ENCODE measurements around the gene PLEKHM3.

PLEKHM3 gene

DNA sequence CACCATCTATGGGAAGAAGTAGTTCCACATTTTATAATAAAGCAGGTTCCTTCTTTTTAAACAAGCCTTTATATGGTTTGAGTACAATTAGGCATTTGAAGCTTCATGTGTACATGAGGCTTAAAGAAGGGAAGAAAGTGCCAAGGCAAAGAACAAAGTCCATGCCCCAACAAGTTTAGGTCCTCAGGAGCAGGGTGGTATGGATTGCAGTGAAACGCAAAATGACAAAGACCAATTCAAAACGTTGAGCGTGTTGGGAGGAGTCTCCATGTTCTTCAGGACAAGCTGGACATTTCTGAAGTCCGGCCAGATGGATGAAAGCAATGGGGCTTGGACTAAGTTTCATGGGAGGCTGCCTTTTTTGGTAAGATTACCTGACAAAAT lies 176.8 kb downstream of the PLEKHM3 start:
- no peak for DNase-seq

DNA sequence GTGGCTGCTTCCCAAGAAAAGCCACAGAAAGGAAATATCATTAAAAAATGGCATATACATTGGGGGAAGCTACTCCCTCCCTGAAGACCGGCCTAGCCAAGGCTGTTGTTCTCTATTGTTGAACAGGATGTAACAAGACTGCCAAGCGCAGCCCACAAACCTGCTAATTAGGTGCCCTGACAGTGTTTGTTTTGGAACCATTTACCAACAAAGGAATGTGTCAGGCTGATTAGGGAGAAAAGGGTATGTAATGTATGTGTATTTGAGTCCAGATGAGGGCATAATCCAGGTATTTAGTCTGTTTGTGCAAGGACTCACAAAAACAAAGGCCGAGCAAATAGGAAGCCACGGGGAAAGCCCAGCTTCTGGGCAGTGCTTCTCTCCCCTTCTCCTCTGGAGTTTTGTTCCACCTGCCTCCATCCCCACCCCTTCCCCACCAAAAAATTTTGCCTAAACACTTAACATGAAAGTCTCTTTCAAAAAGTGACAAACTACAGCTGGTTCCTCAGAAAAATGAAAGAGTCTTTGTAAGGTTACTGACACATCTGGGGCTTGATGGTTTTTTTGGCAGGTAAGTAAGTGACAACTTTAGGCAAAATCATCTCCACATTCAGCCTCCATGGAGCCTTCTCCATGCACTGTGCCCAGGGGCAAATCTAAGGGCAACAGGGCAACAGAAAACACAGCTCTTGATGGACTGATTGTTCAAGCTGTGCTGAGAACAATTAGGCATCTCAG lies 177.4 kb downstream of the PLEKHM3 start:
- DNase-seq = no peak

DNA sequence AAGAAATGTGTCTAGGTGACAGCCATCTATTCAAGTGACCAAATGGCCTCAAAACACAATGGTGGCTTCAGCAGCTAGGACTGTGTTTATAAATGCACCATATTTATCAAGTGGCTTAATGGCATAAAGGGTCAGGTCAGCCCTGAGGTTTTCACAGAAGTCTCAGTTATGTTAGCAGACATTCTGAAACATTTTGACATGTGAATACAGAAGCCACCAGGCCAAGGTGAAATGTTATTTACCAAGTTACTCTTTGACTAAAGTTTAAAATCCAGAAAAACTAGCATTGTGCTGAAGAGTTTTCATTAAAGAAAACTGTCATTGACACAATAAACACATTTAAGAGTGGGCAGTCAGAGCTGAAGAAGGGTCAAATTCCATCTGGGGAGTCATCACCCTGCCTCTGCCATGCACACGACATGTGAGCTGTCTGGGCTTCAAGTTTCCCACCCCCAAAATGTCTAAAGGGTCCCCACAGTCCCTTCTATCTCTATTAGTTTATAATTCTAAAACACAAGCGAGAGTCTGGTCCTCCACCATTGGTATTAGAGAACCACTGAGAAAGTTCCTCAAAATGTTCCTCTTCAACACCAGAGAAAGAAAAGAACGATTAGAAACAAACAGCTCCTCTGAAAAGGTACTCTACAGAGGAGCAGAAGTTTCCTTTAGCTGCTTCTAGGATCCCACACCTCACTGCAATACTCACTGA lies 178.1 kb downstream of the PLEKHM3 start:
- DNase-seq = no peak

DNA sequence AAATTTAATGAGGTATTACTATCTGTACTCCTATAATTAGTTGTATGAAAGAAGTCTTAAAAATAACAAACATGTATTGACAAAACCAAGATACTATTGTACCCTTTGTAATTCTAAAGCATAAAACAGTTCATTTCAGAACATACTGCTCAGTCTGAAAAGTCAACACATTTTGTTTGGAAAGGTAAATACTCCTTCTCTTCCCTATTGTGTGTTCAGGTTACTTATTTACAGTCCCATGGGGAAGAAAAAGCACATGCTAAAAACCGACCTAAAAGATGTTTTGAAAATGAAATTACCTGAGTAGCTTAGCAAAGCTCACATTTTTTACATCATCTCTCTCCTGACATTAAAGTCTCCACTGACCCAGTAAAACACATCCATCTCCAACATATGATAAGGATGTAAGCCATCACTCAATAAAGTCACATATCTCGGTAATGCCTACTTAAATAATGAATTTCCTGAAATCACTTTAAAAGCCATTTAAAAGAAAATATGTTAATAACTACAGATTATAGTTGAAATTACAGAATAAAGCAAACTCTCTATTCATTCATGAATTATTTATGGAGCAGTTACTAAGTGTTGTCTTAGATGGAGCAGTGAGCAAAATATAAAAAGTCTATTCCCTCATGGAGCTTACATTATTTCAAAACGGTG lies 180.0 kb downstream of the PLEKHM3 start:
- DNase-seq = peak in 1 of 2 experiments; percentile 7

DNA sequence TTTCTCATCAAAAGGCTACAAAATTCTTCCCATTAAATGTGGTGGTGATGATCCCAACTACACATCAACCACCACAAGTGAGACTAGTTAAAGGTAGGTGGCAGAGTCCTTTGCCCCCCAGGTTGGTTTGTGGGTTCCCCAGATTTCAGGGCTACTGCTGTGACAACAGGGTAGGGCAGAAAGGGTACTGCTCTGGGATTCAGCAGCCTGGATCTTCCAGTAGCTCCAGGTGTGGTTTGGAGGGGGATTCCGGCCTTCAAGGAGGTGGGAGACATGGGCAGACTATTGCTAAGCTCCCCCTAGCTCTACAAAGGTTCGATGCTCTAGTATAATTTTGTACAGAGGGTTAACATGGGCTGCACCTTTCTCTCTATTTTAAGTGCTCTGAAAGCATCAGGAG lies 180.7 kb downstream of the PLEKHM3 start:
- no peak for DNase-seq

DNA sequence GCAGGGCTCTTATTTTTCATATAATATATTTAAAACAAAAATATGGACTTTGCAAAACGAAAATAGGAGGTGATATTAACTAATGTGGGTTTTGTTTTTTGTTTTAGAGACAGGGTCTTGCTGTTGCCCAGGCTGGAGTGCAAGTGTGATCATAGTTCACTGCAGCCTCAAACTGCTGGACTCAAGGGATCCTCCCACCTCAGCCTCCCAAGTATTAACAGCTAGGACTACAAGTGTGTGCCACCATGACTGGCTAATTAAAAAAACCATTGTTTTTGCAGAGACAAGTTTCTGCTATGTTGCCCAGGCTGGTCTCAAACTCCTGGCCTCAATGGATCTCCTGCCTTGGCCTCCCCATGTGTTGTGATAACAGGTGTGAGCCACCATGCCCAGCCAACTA lies 185.2 kb downstream of the PLEKHM3 start:
- DNase-seq = no peak

DNA sequence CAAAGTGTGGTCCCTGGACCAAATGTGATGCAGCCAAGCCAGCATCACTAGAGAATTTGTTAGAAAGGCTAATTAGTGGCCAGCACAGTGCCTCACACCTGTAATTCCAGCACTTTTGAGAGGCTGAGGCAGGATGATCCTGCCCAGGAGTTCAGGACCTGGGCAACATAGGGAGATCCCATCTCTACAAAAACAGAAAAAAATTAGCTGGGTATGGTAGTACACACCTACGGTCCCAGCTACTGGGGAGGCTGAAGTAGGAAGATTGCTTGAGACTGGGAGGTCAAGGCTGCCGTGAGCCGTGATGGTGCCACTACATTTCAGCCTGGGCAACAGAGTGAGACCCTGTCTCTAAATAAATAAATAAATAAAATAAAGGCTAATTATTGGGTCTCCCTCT lies 185.8 kb downstream of the PLEKHM3 start:
- no peak for DNase-seq

DNA sequence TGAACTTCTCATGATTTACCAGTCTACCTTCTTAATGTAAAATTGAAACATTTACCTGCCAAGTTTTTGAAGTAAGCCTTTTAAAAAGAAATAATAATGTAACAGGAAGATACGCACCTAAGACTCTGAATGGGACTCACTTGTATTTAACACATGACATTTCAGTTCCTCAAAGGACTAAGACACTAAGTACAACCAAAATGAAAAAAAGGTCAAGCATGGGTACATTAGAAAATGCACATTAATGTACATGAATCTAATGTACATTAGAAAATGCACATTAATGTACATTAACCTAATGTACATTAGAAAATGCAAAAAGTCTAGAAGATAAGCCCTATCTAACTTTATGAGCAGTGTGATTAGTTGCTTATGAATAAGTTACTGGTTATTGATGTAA lies 186.3 kb downstream of the PLEKHM3 start:
- no peak for DNase-seq

DNA sequence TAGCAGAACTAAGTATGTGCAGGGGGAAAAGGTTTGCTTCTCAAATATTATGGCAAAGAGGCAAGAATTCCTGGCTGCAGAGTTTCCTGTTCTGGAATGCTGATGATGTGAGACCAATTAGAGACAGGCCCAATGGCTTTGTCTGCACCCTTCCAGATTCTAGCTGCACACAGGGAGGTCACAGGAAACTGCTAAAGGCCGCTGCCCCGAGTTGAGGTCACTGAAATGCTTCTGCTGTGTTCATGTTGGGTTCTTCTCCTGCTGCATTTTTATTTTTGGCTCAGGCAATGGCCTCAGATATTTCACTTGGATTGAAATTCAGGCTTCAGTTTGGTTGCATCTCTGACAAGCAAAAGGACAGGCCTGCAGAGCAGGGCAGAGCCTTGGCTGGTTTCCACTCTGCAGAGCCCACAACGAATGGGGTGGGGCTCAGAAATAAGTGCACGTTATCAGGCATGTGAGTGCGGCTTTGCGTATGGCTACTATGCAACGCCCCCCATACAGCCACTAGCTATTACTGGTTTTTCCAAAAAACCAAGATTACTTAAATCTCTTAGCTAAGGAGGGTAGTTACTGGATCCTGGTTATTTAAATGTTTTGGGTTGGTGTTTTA lies 188.7 kb downstream of the PLEKHM3 start:
- DNase-seq = no peak

DNA sequence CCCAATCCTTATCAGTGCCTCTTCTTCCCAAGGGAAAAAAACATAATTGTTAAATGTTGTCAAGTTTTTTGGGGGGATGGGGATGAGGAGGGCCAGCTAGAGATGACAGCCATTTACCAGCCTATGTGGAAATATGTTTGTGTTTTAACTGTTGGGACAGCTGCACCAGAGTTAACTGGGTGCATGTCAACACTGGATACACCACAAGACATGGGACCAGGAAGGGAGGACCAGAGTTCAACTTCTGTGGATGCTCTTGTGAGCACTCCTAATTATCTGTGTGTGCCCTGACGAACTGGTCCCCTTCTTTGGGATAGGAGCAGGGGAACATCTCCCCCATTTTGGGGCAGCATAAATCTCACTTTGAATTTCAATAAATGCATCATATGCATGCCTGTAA lies 189.5 kb downstream of the PLEKHM3 start:
- DNase-seq = no peak

DNA sequence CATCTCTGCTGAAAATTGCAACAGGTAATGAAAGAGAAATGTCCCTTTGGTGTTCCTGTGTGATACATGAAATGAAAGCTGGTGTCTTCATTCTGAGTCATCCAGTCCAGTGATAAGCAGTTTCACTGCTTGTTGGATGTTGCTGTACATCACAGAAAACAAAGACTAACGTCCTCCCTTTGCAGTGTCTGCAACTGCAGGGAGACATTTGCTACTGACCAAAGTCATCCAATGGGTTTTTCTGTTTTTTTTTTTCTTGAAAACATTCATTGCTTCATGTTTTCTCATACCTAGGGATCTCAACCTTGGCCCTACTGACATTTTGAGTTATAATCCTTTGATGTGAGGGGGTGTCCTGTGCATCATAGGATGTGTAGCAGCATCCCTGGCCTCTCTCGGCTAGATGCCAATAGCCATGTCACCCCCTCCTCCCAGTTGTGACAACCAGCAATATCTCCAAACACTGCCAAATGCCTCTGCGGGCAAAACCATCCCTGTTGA lies 192.0 kb downstream of the PLEKHM3 start:
- no peak for DNase-seq

DNA sequence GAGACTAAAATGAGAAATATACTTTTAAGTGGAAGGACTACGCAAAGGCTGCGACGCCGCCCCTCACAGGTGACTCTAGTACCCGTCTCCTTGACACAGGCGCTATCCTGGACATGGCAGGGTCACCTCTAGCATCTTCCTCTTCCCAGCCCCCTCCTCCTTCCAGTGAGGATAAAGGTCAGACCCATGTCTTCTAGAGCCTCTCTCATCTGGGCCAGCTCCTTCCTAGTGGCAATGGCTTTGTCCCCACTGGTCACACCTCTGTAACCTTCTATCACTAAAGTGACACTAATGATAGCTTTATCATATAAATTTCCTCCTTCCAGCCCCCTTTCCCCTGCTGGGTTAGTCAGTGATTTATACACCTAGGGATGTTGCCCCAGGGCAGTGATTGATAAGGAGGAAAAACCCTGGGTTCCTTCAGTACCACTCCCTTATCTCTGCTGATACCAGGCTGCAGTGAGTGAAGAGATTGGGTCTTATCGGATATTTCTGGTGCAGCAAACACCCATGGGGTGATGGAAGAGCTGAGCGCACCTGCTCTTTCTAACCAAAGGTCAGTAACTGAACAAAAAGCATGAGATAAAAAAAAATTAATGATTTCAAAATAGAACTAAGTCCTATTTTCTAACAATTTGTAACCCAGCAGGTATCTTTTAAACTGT lies 193.6 kb downstream of the PLEKHM3 start:
- DNase-seq = no peak

DNA sequence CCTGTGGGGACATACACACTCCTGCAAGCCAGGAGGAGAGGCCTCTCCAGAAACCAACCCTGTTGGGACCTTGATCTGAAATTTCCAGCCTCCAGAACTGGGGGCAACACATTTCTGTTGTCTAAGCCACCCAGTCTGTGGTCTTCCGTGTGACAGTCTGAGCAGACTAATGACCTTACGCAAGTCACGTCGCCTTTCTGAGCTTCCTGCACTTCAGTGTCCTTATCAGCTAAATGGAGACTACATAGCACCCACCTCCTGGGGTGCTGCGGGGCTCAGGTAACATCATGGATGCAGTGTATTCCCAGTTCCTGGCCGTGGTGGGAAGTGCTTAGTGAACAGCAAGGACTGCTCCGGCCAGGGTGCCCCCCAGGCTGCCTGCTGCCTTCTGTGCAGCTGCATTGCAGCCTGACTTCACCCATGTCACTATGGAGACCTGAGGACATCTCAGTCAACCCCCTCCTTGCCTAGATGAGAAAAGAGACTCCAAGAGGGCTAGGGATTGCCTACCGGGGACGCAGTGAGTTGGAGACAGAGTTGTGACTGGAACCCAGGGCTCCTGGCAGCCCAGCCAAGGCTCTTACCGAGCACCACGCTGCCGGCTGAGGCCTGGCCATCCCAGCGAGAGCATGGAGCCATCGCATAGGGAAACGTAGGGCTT lies 194.4 kb downstream of the PLEKHM3 start:
- no peak for DNase-seq

DNA sequence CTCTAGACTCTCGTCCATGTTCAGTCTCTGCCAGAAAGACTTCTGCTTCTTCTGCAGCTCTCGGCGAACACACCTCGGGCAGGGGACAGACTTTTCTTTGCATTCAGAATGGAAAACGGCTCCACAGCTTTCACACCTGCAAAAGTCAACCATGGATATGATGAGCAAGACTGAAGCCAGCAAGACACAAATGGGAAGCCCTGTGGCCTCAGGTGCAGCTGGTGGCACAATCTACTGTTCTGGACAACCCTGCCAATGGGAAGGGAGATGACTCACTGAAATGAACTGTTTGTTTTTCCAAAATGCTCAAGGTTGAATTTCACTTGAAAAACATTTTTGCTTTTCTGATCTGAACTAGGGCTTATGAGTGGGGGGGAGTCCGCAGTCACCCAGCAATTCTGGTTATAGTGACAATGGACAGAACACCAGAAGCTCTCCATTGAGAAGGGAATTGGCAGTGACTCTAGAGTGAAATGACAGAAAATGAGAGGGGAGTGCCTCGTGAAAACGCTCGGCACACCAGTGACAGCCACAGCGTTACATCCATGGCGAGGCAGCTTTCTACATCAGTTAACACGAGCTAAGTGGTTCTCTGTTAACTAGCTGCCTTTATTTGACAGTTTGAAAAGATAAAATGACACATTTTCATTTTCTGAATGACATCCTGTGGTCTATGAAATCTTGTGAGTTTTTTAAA lies 196.8 kb downstream of the PLEKHM3 start:
- no peak for DNase-seq

DNA sequence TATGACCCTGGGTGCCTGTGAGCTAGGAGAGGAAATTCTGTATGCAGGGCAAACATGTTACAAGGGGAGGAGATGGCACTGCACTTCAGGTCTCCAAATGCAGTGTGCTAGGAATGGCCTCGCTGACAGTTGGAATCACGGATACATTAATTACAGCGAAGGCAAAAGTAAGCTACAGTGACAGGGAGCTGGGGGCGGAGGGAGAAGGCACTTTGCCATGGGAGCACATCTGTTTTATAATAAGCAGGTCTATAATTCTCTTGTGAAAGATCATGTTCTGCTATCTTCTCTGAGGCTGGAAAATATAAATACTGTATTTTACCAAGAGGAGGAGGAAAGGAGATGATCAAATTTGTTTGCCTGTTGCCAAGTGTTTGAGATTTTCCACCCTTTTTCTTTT lies 199.3 kb downstream of the PLEKHM3 start:
- DNase-seq = no peak

DNA sequence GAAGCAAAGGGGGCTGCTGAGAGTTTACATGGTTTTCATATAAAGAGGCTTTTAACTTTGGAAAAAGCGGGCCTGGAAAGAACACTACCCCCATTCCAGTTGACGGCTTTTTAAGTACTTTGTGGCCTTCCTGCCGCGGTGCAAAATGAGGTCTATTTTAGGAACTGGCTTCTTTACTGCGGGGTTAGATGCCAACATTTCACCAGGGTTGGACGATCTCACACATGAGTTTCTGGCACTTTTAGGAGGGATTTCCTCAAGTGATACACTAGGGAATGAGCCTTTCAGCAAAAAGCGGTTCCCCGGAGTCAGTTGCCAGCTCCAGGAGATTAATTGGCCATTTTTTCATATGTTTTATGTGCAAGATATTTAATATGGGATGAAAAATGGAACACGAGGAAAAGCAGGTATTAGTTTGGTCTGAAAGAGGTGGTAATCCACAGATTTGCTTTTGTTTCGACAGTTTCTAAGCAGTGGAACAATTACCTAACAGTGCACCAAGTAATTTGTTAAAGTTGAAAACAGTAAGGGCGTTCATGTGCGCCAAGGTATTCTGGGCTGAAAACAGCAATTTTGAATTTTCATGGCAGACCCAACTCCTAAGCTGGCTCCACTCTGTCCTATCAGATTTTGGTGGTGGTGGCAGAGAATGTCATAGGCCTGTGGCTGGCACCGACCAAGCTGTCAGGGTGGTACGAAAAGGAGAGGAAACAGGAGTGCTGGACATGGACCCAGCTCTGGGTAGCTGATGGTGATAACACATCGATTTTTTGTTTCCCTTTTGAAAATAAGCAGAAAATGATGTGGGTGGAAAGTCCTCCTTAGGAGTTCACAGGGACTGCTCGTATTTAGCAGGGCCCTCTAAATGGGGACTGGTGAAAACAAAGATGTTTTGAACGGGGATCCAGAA lies 200.0 kb downstream of the PLEKHM3 start:
- DNase-seq = no peak

DNA sequence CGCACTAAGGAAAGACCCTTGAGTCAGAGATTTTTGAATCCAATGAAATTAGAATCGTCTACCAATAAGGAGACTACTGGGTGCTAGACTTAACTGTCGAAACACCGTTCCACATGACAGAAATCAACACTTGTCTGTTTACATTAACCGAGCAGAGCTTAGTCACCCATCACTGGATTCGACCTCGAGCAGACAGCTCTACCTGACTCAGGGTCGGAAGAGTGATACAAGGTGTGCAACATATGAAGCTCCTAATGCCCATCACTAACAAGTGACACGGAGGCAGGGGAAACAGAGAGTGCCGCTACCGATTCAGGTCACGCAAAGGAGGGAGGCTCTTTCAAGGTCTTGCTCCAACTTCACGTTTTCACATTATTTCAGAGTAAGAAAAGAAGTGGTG lies 201.5 kb downstream of the PLEKHM3 start:
- DNase-seq = no peak

DNA sequence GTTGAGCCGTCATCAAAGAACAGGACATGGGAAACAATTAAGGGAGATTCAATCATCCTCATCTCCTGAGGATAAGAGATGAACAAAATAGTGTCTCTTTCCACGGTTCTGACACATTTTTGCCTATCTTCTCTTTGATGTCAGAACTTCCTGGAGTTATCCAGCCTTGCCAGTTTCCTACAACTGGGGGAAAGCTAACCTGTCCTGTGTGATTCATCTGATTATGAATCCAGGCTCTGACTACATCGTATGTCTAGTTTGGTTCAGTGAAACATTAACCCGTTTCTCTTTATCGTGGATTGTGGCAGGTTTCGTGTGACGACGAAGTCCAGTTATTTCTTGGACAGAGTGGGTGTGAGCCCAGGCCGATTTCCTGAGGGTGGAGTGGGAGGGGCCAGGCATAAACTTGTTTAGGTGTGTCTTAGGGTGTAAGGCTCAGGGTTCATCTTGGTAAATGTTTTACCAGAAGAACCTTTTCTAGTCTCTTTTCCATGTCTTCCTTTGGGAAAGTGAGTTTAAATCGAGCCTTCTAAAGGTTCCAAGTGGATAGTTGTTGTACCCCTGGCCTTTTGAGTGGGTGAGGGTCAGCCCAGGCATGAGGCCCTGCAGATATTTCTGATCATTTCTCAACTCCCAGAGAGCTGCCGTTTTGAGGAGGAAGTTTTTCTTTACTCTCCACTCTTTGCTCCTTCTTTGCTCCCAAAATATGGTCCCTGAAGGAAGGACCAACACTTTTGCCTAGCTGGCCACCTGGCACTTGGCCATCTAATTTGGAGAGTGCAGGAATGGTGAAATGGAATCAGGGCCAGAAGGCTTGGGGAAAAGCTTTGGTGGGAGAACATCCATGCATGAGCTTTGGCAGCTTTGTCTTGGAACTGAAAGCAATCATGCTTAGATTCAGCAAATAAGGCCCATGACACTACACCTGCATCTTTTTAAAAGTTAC lies 205.2 kb downstream of the PLEKHM3 start:
- DNase-seq = no peak

DNA sequence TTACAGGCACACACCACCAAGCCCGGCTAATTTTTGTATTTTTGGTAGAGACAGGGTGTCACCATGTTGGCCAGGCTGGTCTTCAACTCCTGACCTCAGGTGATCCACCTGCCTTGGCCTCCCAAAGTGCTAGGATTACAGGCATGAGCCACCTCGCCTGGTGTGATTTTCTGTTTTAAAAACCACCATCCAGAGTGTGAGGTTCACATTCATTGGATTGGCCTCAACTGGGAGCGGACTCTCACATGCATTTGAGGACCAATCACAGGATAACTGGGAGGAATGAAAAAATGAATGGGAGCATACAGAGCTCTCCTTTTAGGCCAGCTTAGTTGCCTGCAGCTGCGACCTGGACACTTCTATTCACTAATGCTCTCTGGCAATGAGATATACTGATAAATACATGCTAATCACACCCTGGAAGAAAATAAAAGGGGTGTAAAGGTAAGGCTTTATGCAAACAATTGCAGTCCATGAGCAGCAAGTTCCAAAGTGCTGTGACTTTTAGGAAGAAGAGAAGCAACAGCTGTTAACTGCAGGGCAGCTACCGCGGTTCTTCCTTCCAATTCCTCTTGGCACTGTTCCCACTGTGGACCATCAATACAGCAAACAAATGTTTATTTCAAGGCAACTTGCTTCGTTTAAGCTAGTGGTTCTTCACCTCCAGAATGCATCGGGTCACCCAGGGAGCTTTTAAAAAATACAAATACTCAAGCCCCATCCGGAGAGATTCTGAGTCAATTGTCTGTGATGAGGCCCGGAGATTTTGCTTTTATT lies 206.1 kb downstream of the PLEKHM3 start:
- DNase-seq = no peak
